HG03575 (cell line): ENCODE measurements around the gene EFNA5.

Experiments
- ATAC-seq: cut with Tn5 transposase; IDR thresholded peaks from one replicate; pipeline ENCODE4 v1.9.1; 2021; ENCODE audit not compliant: unreplicated experiment, insufficient number of reproducible peaks, low FRiP score; ENCODE audit errors: extremely low read depth

EFNA5 gene

GRCh38 chr5:107342371-107342770 lies 328.4 kb downstream of the EFNA5 start:
- ATAC-seq = no peak

- no peak for ATAC-seq
Observed at GRCh38 chr5:107341376-107342084, 329.2 kb downstream of the EFNA5 start.

GRCh38 chr5:107340631-107341030 lies 330.1 kb downstream of the EFNA5 start:
- no peak for ATAC-seq

- ATAC-seq = no peak
Observed at GRCh38 chr5:107338335-107338734, 332.4 kb downstream of the EFNA5 start.

- ATAC-seq = no peak
Observed at GRCh38 chr5:107337281-107337680, 333.5 kb downstream of the EFNA5 start.

GRCh38 chr5:107331882-107332281 lies 338.9 kb downstream of the EFNA5 start:
- ATAC-seq = no peak

- ATAC-seq = no peak
Observed at GRCh38 chr5:107331312-107331711, 339.4 kb downstream of the EFNA5 start.

- ATAC-seq = no peak
Observed at GRCh38 chr5:107330903-107331302, 339.8 kb downstream of the EFNA5 start.

- no peak for ATAC-seq
Observed at GRCh38 chr5:107329850-107330249, 340.9 kb downstream of the EFNA5 start.
